ENCODE results near the gene SAMD4A.

SAMD4A gene

DNA sequence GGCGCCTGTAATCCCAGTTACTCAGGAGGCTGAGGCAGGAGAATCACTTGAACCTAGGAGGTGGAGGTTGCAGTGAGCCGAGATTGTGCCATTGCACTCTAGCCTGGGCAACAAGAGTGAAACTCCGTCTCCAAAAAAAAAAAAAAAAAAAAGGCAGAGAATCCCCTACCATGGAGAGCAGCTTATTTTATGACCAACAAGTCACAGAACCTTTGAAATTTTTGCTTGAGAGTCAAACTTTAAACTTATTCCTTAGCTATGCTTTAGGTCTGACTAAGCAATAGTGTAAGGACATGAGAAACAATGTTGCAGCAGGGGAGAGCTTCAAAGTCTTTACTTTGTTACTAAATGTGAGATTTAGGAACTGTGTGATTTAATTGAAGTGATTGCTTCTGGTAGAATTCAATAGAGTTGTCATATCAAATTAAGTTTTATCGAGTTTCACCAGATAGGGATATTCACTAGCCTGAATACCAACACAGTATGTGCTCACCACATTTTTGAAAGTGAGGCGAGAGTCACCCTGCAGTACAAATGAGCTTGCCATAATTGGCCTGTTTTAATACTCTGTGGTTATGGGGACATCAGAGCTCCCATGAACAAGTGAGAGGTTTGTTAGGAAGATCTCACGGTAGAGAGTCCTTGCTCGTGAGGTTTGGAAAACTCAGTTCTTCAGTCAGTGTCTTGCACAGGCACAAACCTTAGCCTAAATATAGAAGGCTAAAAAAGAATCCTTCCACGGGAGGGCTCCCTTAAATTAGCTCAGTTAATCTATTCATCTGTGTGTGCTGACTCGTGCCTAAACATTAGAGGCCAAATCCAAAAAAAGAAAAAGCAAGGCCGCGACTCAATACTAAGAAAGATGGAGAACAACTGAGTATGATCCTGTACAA, 108.6 kb downstream of the SAMD4A start:
- DNase-seq (ENCODE audit: low read depth), result no peak
- in situ Hi-C loops (cut with HindIII; ENCODE audit: low sequenced_read_pairs), result no loop called here
- H3K4me3 ChIP-seq (ENCODE audit: low read depth, low read length), result no peak overlapping the region
- TF ChIP-seq CTCF (IDR thresholded peaks at IDR 0.05; ENCODE audit: low read depth, low read length, missing control alignments), result no peak

GRCh38 chr14:54676812-54677708, 110.1 kb downstream of the SAMD4A start:
- no peak overlapping the region for H3K4me3 ChIP-seq (ENCODE audit: low read depth, low read length)
- DNase-seq (ENCODE audit: low read depth), result peak; percentile 99
- in situ Hi-C loops (cut with HindIII; ENCODE audit: low sequenced_read_pairs), result no loop called here
- no peak for TF ChIP-seq CTCF (IDR thresholded peaks at IDR 0.05; ENCODE audit: low read depth, low read length, missing control alignments)

DNA sequence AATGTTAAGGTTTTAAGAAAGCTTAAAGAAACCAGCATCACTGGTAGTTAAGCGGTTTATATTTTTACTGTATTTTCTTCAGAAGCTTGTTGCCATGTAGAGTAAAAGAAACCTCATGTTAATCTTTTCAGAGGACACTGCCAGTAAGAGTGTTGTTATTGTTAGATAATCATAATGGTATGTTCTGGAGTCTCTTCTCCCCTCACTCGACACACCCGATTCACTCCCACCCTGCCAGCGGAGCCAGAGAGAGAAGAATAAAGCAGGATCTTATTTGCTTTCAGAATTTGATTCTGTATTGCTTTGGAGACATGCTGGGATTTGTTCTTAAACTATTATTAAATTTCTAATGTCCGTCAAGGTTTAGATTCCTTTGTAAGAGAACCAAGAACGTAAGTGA, 113.7 kb downstream of the SAMD4A start:
- TF ChIP-seq CTCF (IDR thresholded peaks at IDR 0.05; ENCODE audit: low read depth, low read length, missing control alignments), result no peak
- no peak for DNase-seq (ENCODE audit: low read depth)
- H3K4me3 ChIP-seq (ENCODE audit: low read depth, low read length), result no peak overlapping the region
- in situ Hi-C loops (cut with HindIII; ENCODE audit: low sequenced_read_pairs), result loop anchor here (10.0 kb wide), 1 partner anchor 114 kb away; no protein-coding TSS in a partner anchor

DNA sequence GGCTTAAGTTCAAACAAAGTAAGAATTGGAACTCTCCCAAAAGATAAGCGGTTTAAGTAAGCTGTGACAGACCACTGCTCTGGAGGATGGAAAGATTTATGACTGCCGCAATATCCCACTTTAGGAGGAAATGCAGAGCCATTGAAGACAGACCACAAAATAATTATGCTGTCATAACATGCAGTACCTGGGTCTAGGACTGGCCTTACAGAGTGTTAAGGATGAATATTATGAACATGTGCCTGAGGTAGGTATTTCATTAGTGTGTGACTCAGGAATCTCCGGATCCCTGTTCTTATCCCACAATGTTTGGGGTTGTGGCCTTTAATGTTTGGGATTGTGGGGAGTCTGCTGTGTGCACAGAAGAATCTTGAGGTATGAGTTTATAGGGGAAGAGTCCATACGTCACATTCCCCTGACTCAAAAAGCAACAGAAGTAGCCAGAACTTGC, 114.9 kb downstream of the SAMD4A start:
- peak; percentile 54 for DNase-seq (ENCODE audit: low read depth)
- no peak for TF ChIP-seq CTCF (IDR thresholded peaks at IDR 0.05; ENCODE audit: low read depth, low read length, missing control alignments)
- H3K4me3 ChIP-seq (ENCODE audit: low read depth, low read length), result no peak overlapping the region
- in situ Hi-C loops (cut with HindIII; ENCODE audit: low sequenced_read_pairs), result loop anchor here (10.0 kb wide), 1 partner anchor 113 kb away; no protein-coding TSS in a partner anchor

- in situ Hi-C loops (cut with HindIII; ENCODE audit: low sequenced_read_pairs), result loop anchor here (10.0 kb wide), 1 partner anchor 112 kb away; no protein-coding TSS in a partner anchor
- no peak for TF ChIP-seq CTCF (IDR thresholded peaks at IDR 0.05; ENCODE audit: low read depth, low read length, missing control alignments)
- no peak overlapping the region for H3K4me3 ChIP-seq (ENCODE audit: low read depth, low read length)
- DNase-seq (ENCODE audit: low read depth), result no peak
Observed at GRCh38 chr14:54682578-54682977, 115.7 kb downstream of the SAMD4A start.
